Daoy (cell line): ENCODE data around the gene FAM118B. TPM values are rescaled to one million over a fixed set of nuclear protein-coding genes. Genes with fewer than 3 reads are reported as not detected.

Experiments used
- DNase-seq: peaks from one replicate; pipeline ENCODE4 v3.0.0-alpha.2; 2015; ENCODE audit warnings: low read depth
- total RNA-seq: library from RNA; depleted of rRNA; stranded (reverse); fragments of >200 nt; shearing (Covaris generic); gene quantifications from 2 replicates; pipeline ENCODE4 v1.2.3, GENCODE V29; 2014; rRNA removed

Gene FAM118B
- total RNA-seq, 1 experiment from 2014 or later, result 29.4 TPM

GRCh38 chr11:126310200-126310991, 98.8 kb downstream of the FAM118B start:
- DNase-seq, result peak; percentile 74

DNA sequence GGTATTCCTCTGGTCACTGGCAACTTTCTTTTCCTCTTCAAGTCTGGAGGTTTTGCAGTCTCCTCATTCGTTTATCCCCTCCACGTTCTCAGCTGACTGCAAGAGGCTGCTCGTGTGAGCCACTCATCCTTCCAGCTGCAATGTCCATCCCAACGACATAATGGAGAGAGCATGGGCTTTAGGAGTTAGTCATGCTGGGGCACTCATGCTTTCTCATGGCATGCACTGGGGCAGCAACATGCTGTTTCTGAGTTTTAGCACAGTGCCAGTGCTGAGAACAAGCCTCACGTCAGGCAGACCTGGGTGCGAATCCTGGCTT, 99.4 kb downstream of the FAM118B start:
- DNase-seq, result no peak

- no peak for DNase-seq
These were observed 100.1 kb downstream of the FAM118B start for GRCh38 chr11:126311401-126312291.

Other genes with a start within 250 kb of the FAM118B start
- gene CDON, start 148.9 kb upstream of the FAM118B start, total RNA-seq, result 2.1 and 2.8 TPM in 2 replicates
- gene RPUSD4, start 132 bp upstream of the FAM118B start, total RNA-seq, result 19.0 and 30.4 TPM in 2 replicates
- gene SRPRA, start 57.1 kb downstream of the FAM118B start, total RNA-seq, result 101 and 102 TPM in 2 replicates
- 36.4 and 38.1 TPM in 2 replicates for gene FOXRED1, start 57.4 kb downstream of the FAM118B start, total RNA-seq
- 1.2 and 3.7 TPM in 2 replicates for gene TIRAP, start 71.3 kb downstream of the FAM118B start, total RNA-seq
- gene DCPS, start 92.3 kb downstream of the FAM118B start, total RNA-seq, result 15.9 and 19.3 TPM in 2 replicates
- gene ST3GAL4, start 143.9 kb downstream of the FAM118B start, total RNA-seq, result 24.2 and 30.4 TPM in 2 replicates